ENCODE measurements around the gene FHIP1B.

Gene FHIP1B

DNA sequence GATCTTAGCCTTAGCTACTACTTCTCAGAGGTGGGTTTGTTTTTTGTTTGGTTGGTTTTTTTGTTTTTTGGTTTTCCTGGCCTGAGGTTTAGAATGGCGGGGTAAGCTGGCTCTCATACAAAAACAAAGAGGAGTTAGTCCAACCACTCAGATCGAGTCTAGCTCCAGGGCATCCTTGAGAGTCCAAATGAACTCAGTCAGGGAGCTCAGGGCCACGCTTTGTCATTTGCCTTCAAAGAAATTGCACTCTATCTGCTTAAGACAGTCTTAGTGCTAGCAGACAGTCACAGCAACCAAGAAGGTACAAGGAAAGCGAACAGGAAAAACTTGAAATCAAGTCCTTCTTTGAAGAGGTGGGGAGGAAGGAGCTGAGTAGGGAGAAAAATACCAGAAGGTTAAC, 17.9 kb downstream of the FHIP1B start:
- no peak for DNase-seq (ENCODE audit: low read depth)
- TF ChIP-seq, protein P1, sequence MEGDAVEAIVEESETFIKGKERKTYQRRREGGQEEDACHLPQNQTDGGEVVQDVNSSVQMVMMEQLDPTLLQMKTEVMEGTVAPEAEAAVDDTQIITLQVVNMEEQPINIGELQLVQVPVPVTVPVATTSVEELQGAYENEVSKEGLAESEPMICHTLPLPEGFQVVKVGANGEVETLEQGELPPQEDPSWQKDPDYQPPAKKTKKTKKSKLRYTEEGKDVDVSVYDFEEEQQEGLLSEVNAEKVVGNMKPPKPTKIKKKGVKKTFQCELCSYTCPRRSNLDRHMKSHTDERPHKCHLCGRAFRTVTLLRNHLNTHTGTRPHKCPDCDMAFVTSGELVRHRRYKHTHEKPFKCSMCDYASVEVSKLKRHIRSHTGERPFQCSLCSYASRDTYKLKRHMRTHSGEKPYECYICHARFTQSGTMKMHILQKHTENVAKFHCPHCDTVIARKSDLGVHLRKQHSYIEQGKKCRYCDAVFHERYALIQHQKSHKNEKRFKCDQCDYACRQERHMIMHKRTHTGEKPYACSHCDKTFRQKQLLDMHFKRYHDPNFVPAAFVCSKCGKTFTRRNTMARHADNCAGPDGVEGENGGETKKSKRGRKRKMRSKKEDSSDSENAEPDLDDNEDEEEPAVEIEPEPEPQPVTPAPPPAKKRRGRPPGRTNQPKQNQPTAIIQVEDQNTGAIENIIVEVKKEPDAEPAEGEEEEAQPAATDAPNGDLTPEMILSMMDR (IDR thresholded peaks at IDR 0.05; ENCODE audit: low read length, missing control alignments) = no peak
- no peak overlapping the region for H3K4me3 ChIP-seq (replicated peaks; ENCODE audit: low read depth, low read length)

DNA sequence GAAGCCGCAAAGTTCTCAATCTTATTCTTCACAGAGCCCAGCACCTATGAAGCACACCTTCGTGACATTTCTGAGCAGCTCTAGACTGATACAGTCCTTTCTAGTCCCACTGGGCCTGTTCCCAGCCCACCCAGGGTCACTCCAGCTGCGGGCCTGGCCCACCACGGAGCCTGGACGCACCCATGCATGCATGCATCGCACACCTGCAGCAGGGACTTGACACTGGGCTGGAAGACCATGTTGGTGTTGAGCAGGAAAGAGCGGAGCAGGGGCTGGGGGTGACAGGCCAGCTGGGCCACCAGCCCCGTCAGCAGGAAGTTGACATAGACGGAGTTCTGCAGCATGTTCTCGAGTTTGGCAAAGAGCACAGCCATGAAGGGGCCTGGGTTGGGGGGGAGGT, 19.9 kb downstream of the FHIP1B start:
- DNase-seq (ENCODE audit: low read depth) = no peak
- TF ChIP-seq, protein P1 (IDR thresholded peaks at IDR 0.05; ENCODE audit: low read length, missing control alignments) = no peak
- no peak overlapping the region for H3K4me3 ChIP-seq (replicated peaks; ENCODE audit: low read depth, low read length)

DNA sequence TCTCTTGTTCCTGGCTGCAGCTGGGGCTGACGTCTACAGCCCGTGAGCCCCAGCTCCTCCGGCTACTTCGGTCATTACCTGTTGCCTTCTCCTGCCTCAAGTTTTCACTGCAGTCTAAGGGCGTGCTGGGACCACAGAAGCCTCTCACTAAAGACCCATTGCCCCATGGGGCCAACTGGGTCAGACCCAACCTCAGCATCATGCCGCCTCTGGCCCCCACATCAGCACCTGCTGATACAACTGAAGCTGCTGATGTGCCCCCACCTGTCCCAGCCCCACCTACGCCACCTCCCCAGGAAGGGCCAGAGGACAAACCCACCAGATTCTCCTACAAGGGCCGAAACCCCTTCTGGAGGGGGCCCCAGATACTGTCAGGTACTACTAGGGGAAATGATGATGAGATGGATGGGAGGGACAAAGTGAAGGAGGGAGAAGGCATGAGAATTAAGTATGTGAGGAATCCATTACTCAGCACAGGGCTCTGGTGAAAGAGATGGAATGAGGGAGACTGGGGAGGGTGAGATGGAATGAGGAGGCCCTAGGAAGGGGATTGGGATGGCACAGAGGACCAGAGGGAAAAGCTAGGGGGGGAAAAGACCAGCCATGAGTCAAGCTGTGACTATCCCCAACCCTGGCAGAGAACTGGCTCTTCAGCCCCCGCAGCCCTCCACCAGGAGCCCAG, 24.0 kb downstream of the FHIP1B start:
- TF ChIP-seq, protein P1 (IDR thresholded peaks at IDR 0.05; ENCODE audit: low read length, missing control alignments) = no peak
- no peak overlapping the region for H3K4me3 ChIP-seq (replicated peaks; ENCODE audit: low read depth, low read length)
- DNase-seq (ENCODE audit: low read depth) = no peak

DNA sequence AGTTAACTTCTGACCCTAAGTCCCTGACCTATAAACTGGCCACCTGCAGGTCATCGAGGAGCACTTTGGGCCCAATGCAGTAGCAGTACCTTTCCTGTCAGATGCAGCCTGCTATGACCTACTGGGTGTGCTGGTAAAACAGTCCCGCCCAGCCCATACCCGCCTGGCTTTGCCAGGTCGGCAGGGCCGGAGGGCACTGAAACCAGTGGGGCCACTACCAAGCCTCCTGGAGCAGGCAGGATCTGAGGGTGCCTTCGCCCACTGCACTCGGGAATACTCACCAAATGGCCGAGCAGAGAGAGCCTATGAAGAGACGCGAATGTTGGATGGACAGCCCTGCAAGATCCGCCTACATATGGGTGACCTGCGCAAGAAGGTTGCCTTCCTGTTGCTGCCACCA, 24.6 kb downstream of the FHIP1B start:
- H3K4me3 ChIP-seq (replicated peaks; ENCODE audit: low read depth, low read length) = no peak overlapping the region
- no peak for DNase-seq (ENCODE audit: low read depth)
- TF ChIP-seq, protein P1 (IDR thresholded peaks at IDR 0.05; ENCODE audit: low read length, missing control alignments) = no peak

DNA sequence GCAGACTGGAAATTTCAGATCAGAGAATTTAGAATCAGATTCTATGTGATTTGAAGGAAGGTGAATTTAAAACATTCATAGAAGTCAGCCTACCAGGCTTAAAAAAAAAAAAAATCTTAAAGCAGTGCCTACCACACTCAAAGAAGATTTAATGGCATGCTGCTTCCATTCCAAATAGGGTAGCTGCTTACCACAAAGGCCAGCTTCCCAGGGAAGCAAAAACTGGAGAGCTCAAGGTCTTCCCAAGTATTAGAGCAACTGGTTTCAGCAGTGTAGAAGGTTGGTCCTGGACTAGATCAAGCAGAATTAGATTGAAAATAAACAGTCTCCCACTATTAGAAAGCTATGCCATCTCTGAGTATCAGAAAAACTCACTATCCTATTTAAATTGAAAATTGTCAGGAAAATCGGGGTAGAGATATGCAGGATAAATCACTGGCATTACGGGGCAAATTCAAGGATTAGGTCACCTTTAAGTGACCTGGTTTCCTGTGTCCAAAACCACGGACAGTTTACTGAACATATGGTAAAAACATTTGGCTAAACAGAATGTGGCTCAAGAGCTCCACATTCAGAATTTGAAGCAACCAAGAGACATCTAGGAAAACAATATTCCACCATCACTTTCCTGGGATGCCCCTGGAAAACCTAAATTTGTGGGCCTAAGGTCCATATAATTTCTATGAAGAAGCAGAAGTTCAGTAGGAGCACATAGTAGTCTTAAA, 27.8 kb downstream of the FHIP1B start:
- TF ChIP-seq, protein P1 (IDR thresholded peaks at IDR 0.05; ENCODE audit: low read length, missing control alignments) = no peak
- DNase-seq (ENCODE audit: low read depth) = no peak
- H3K4me3 ChIP-seq (replicated peaks; ENCODE audit: low read depth, low read length) = no peak overlapping the region

DNA sequence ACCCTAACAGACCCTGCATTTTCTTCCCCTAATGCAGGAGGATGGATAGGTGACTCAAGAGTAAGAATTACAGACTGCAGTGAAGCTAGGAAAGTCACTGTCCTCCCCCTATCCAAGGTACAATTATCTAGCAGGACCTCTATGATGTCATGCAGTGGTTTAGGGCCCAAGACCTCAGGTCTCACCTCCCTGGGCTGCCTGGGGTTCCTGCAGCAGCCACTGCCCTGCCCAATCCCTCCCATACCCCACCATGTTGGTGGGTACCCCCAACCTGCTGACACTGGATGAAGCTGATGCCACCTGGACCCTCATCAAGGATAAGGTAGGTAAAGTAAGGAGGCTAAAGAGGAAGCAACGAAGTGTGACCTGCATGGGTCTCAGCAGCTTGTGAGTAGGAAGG, 29.1 kb downstream of the FHIP1B start, which contains the start of gene C11orf42:
Gene C11orf42 (plus strand): TSS at position 192 of the 400 bp plus-strand sequence. CDS start 59 bp downstream, at position 251.
- no peak within 1 kb of the TSS for H3K4me3 ChIP-seq (replicated peaks; ENCODE audit: low read depth, low read length)
- no peak for DNase-seq (ENCODE audit: low read depth)
- TF ChIP-seq, protein P1 (IDR thresholded peaks at IDR 0.05; ENCODE audit: low read length, missing control alignments) = no peak
